Cardiac septum (tissue), 1 donor: Measurements from ENCODE around the gene IMP3. TPM values are rescaled to one million over a fixed set of nuclear protein-coding genes. Genes with fewer than 3 reads are reported as not detected.

ENCODE experiments used
- DNase-seq: peaks from one replicate; pipeline ENCODE4 v3.0.0-alpha.2; 2020; ENCODE audit warnings: low spot score
- intact Hi-C: fragments of 100-400 bp; cut with DNase I; formaldehyde crosslinking; loops from one replicate; pipeline ENCODE4 v1.14.0; 2022
- total RNA-seq: library from RNA; stranded (reverse); fragmentation: NEBNext Ultra II Directional; extraction: Animal tissue kit (Norgen Biotek cat#: 25700); gene quantifications from one replicate; pipeline ENCODE4 v1.2.1, GENCODE V29; 2021
- donor health status: DM: no; HTN: no; CAD: no.

The IMP3 gene
- total RNA-seq, 1 donor from 2014 or later: 30.0 TPM

DNA sequence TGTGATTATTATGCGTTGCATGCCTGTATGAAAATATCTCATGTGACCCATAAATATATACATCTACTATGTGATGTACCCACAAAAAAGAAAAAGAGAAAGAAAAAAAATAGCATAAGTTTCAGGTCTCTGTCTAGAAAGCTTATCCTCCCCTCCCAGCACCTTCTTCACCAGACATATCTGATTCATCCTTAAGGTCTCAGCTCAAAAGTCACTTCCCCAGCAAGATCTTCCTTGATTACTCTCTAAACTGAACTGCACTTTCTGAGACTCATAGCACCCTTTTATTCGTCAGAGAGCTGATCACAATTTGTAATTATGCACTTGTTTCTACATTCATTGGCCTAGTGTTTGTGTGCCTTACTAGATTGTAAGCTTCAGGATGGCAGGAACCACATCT is 49.8 kb downstream of the IMP3 start:
- intact Hi-C loops: no loop called here
- DNase-seq: no peak

Other genes with a start within 250 kb of the IMP3 start
- gene SIN3A, start 188.5 kb downstream of the IMP3 start, total RNA-seq: 30.6 TPM
- 8.8 TPM for gene PTPN9, start 60.9 kb downstream of the IMP3 start, total RNA-seq
- 13.6 TPM for gene SNUPN, start 14.5 kb downstream of the IMP3 start, total RNA-seq
- gene SNX33, start 7.7 kb upstream of the IMP3 start, total RNA-seq: 10.3 TPM
- gene CSPG4, start 72.6 kb upstream of the IMP3 start, total RNA-seq: 21.3 TPM
- 38.3 TPM for gene UBE2Q2, start 203.2 kb upstream of the IMP3 start, total RNA-seq